HepG2 (cell line): Measurements from ENCODE around the gene DOC2A. TPM values are rescaled to one million over a fixed set of nuclear protein-coding genes. Genes with fewer than 3 reads are reported as not detected.

Experiments
- ATAC-seq: fragments of 200-7000 bp; cut with Tn5 transposase; 3 replicates; pipeline ENCODE4 v1.9.1; 2020; ENCODE audit warnings: mild to moderate bottlenecking, moderate library complexity
- BruUV-seq: library from RNA; stranded (reverse); fragments of 400-500 nt; replicated peaks from 2 replicates; lab custom pipeline; 2021; lab: Mats Ljungman, UMichigan
- CTCF ChIA-PET: fragments of 300-600 bp; formaldehyde crosslinking; extraction: SDS; loops from one replicate; lab custom pipeline; 2021; ENCODE audit warnings: low total read pairs, inconsistent platforms, low intra/inter-chr PET ratio; lab: Yijun Ruan, JAX
- POLR2A ChIA-PET: fragments of 350-600 bp; sonication (Branson Sonifier 250); formaldehyde crosslinking; loops from one replicate; lab custom pipeline; 2020; ENCODE audit warnings: antibody characterized with exemption, inconsistent platforms; lab: Yijun Ruan, JAX
- DNase-seq: peaks from one replicate; pipeline ENCODE4 v3.0.0-alpha.2; 2015; ENCODE audit warnings: low spot score
- FAIRE-seq: peaks from 3 replicates; lab custom pipeline; 2011; peaks lifted over from hg19 to GRCh38; lab: Jason Lieb, UNC
- H2AFZ ChIP-seq: one replicate; pipeline ENCODE4 v1.6.1; 2011; ENCODE audit warnings: low read length, inconsistent platforms
- H3K27ac ChIP-seq: fragments of 300-600 bp; 3 replicates; pipeline ENCODE4 v1.8.0; 2011; ENCODE audit warnings: mixed run types, mild to moderate bottlenecking, mixed read lengths, low read length, inconsistent platforms; ENCODE audit not compliant: insufficient read depth; ENCODE audit errors: extremely low read length
- H3K27me3 ChIP-seq, 2 experiments: fragments of 200-600 bp in 1 of 2; 2 replicates in 1 of 2; 3 replicates in 1 of 2; pipeline versions ENCODE4 v1.6.0 to v1.8.0; 2011; ENCODE audit warnings: low read length in 2 of 2, mild to moderate bottlenecking in 2 of 2, moderate library complexity in 2 of 2, inconsistent platforms in 1 of 2; ENCODE audit not compliant: insufficient read depth in 2 of 2, control insufficient read depth in 1 of 2
- H3K36me3 ChIP-seq, 2 experiments: fragments of 200-600 bp in 1 of 2; replicated peaks in 1 of 2; 2 replicates in 1 of 2; 3 replicates in 1 of 2; pipeline versions ENCODE4 v1.5.1 to v1.8.0; 2011; ENCODE audit warnings: low read length in 2 of 2, inconsistent platforms in 1 of 2; ENCODE audit not compliant: insufficient read depth in 2 of 2, control insufficient read depth in 1 of 2
- H3K4me1 ChIP-seq: 2 replicates; pipeline ENCODE4 v1.5.1; 2012; ENCODE audit warnings: low read length, inconsistent platforms; ENCODE audit not compliant: insufficient read depth
- H3K4me2 ChIP-seq: 2 replicates; pipeline ENCODE4 v1.6.0; 2011; ENCODE audit warnings: low read depth, low read length, inconsistent platforms
- H3K4me3 ChIP-seq, 3 experiments: fragments of 200-600 bp in 1 of 3; sonication (generic), shearing (Covaris generic) in 1 of 3; replicated peaks in 1 of 3; 2 replicates each; pipeline ENCODE4 v1.5.1; 2011 to 2016; ENCODE audit warnings: low read length in 3 of 3, inconsistent platforms in 2 of 3, low read depth in 2 of 3, mild to moderate bottlenecking in 2 of 3, control low read depth in 1 of 3, mixed read lengths in 1 of 3; ENCODE audit not compliant: insufficient read depth in 1 of 3
- H3K79me2 ChIP-seq: one replicate; pipeline ENCODE4 v1.6.1; 2011; ENCODE audit warnings: low read length, inconsistent platforms; ENCODE audit not compliant: insufficient read depth
- H3K9ac ChIP-seq: 2 replicates; pipeline ENCODE4 v1.6.0; 2011; ENCODE audit warnings: mild to moderate bottlenecking, low read depth, low read length, inconsistent platforms; ENCODE audit not compliant: insufficient read depth
- H3K9me3 ChIP-seq: 2 replicates; pipeline ENCODE4 v1.5.1; 2012; ENCODE audit warnings: mild to moderate bottlenecking, low read length
- H4K20me1 ChIP-seq: 2 replicates; pipeline ENCODE4 v1.6.0; 2011; ENCODE audit warnings: inconsistent platforms, mild to moderate bottlenecking, low read length, moderate library complexity; ENCODE audit not compliant: insufficient read depth
- CBX5 ChIP-seq: sonication (generic); formaldehyde crosslinking; IDR thresholded peaks from 2 replicates; pipeline ENCODE4 v1.4.0; 2020; ENCODE audit warnings: missing genetic modification reagents, borderline replicate concordance
- KAT8 ChIP-seq: IDR thresholded peaks from 2 replicates; pipeline ENCODE4 v1.6.1; 2016; ENCODE audit warnings: missing genetic modification reagents, missing compliant biosample characterization
- MXD4 ChIP-seq: IDR thresholded peaks from 2 replicates; pipeline ENCODE4 v1.6.1; 2016; ENCODE audit warnings: mild to moderate bottlenecking, missing biosample characterization, missing genetic modification reagents
- NFIC ChIP-seq: IDR thresholded peaks from 2 replicates; pipeline ENCODE4 v1.6.1; 2012; ENCODE audit warnings: mild to moderate bottlenecking, low read length, inconsistent platforms
- SP5 ChIP-seq: IDR thresholded peaks from 2 replicates; pipeline ENCODE4 v1.6.1; 2016; ENCODE audit warnings: low read depth, borderline replicate concordance
- ZBTB1 ChIP-seq: sonication (generic); formaldehyde crosslinking; IDR thresholded peaks from 2 replicates; pipeline ENCODE4 v1.4.0; 2020; ENCODE audit warnings: missing genetic modification reagents, borderline replicate concordance
- ZNF30 ChIP-seq: sonication (generic); formaldehyde crosslinking; IDR thresholded peaks from 2 replicates; pipeline ENCODE4 v1.5.0; 2020; ENCODE audit warnings: mild to moderate bottlenecking, missing genetic modification reagents
- ZNF652 ChIP-seq: IDR thresholded peaks from 2 replicates; pipeline ENCODE4 v1.6.1; 2016; ENCODE audit warnings: low read depth, borderline replicate concordance
- ZNF781 ChIP-seq: sonication (generic); formaldehyde crosslinking; IDR thresholded peaks from 2 replicates; pipeline ENCODE4 v1.5.1; 2020; ENCODE audit warnings: borderline replicate concordance, mild to moderate bottlenecking, missing genetic modification reagents; ENCODE audit errors: not compliant biosample characterization
- WGBS: methylation state at CpG from one replicate; pipeline ENCODE4 v1.1.6; 2017; ENCODE audit warnings: low lambda C conversion rate; 5-methylcytosine and 5-hydroxymethylcytosine counted together
- in situ Hi-C: cut with HindIII; loops from 2 replicates; pipeline ENCODE4 v1.10.0; 2017; ENCODE audit warnings: low pct_unique_long_range_greater_than_20kb; ENCODE audit not compliant: extremely low pct_ligation_motif_present
- intact Hi-C: fragments of 100-400 bp; cut with micrococcal nuclease; formaldehyde crosslinking; loops from one replicate; pipeline ENCODE4 v1.10.0; 2022; ENCODE audit not compliant: unreplicated experiment
- polyA plus RNA-seq, 8 experiments: library from polyadenylated mRNA; depleted of rRNA in 3 of 8; stranded (reverse) in 7 of 8; unstranded in 1 of 8; fragments of >200 nt; fragmentation: Illumina TruSeq in 4 of 8; extraction: Trizol in 4 of 8; gene quantifications; 2 replicates each; pipeline versions ENCODE4 v1.2.1 to v1.2.3, GENCODE V29; 2011 to 2016; ENCODE audit warnings: low read depth in 4 of 8, missing spikeins in 1 of 8, mixed read lengths in 1 of 8; ENCODE audit not compliant: insufficient read depth in 1 of 8
- total RNA-seq, 5 experiments: library from RNA; depleted of rRNA; stranded (reverse); fragments of >200 nt; fragmentation: Illumina TruSeq; extraction: Trizol; gene quantifications; 2 replicates each; pipeline ENCODE4 v1.2.3, GENCODE V29; 2016; ENCODE audit warnings: low read depth in 1 of 5
- TF ChIP-seq, protein P1 (sequence below): sonication (generic); formaldehyde crosslinking; IDR thresholded peaks from 2 replicates; pipeline ENCODE4 v1.4.0; 2020; ENCODE audit warnings: mild to moderate bottlenecking, missing genetic modification reagents
- TF ChIP-seq, protein P2 (sequence below): IDR thresholded peaks from 2 replicates; pipeline ENCODE4 v1.6.1; 2016; ENCODE audit warnings: mild to moderate bottlenecking

Gene DOC2A
- total and polyA plus RNA-seq, 2 of the 13 experiments (the other 11 are each of a cell fraction or from before 2014, with no cell fraction given) = 0.15 to 0.55 TPM

DNA sequence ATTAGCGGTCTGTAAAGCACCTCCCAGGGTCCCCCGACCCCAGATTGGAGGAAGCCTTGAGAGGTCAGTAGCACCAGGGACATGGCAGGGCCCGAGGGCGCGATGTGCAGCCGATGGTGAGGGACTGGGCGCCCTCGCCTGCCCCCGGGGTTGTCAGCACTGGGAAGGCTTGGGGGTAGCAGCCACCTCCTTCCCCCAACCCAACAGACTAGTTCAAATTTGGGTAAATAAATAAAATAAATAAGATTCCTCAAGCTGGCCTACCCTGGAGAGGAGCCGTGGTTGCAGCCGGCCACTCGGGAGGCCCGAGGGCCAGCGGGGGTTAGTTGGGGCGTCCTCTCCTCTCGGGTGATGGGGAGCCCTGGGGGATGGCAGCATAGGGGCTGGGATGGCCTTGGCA lies 13.6 kb upstream of the DOC2A start:
- Histone ChIP-seq H2AFZ (no peak overlapping the region), H3K9ac (no peak overlapping the region), H3K79me2 (no peaks in the 10 kb centered on the region), H3K4me1 (peaks cover 10% of the 10 kb centered on the region; the same call in 1 of the 2 replicates), H3K4me3 (no peak overlapping the region), H3K36me3 (no peaks in the 10 kb centered on the region), H3K27me3 (peaks cover 33 to 78% of the 10 kb centered on the region in 2 experiments), H3K4me2 (no peak overlapping the region), H3K27ac (no peak overlapping the region), H4K20me1 (no peaks in the 10 kb centered on the region)
- in situ Hi-C loops (no loop called here), intact Hi-C loops (no loop called here)
- CTCF ChIA-PET = interaction anchor here (1.3 kb wide), 1 partner anchor 161 kb away, joined by 3 read pairs; the partner anchor contains the start of gene CDIPT
- BruUV-seq = no TSS peak
- no peak for ATAC-seq
- no peak for FAIRE-seq
- 15% methylated on average over 16 of the region's 16 CpGs for WGBS
- POLR2A ChIA-PET = no interaction called here
- no peak for TF ChIP-seq KAT8 (CRISPR knock-in tag)
- TF ChIP-seq, protein P1, sequence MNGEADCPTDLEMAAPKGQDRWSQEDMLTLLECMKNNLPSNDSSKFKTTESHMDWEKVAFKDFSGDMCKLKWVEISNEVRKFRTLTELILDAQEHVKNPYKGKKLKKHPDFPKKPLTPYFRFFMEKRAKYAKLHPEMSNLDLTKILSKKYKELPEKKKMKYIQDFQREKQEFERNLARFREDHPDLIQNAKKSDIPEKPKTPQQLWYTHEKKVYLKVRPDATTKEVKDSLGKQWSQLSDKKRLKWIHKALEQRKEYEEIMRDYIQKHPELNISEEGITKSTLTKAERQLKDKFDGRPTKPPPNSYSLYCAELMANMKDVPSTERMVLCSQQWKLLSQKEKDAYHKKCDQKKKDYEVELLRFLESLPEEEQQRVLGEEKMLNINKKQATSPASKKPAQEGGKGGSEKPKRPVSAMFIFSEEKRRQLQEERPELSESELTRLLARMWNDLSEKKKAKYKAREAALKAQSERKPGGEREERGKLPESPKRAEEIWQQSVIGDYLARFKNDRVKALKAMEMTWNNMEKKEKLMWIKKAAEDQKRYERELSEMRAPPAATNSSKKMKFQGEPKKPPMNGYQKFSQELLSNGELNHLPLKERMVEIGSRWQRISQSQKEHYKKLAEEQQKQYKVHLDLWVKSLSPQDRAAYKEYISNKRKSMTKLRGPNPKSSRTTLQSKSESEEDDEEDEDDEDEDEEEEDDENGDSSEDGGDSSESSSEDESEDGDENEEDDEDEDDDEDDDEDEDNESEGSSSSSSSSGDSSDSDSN = no peak
- TF ChIP-seq ZBTB1 (CRISPR knock-in tag) = no peak
- TF ChIP-seq CBX5 (CRISPR knock-in tag) = no peak
- TF ChIP-seq SP5 (CRISPR knock-in tag) = no peak
- no peak for TF ChIP-seq ZNF781
- no peak for TF ChIP-seq MXD4 (CRISPR knock-in tag)
- no peak for TF ChIP-seq ZNF30
- TF ChIP-seq, protein P2, sequence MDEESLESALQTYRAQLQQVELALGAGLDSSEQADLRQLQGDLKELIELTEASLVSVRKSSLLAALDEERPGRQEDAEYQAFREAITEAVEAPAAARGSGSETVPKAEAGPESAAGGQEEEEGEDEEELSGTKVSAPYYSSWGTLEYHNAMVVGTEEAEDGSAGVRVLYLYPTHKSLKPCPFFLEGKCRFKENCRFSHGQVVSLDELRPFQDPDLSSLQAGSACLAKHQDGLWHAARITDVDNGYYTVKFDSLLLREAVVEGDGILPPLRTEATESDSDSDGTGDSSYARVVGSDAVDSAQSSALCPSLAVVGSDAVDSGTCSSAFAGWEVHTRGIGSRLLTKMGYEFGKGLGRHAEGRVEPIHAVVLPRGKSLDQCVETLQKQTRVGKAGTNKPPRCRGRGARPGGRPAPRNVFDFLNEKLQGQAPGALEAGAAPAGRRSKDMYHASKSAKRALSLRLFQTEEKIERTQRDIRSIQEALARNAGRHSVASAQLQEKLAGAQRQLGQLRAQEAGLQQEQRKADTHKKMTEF (CRISPR knock-in tag) = no peak
- TF ChIP-seq ZNF652 (CRISPR knock-in tag) = no peak
- TF ChIP-seq NFIC = no peak
- TF ChIP-seq, all 625 proteins: peak for 0
- DNase-seq = no peak
- H3K9me3 ChIP-seq = no peaks in the 10 kb centered on the region
